GM20000 (cell line): Measurements from ENCODE around the gene ZNF750.

Experiments
- DNase-seq: peaks from one replicate; pipeline ENCODE4 v3.0.0; 2012; ENCODE audit warnings: low spot score
- TF ChIP-seq, protein P1 (sequence below): IDR thresholded peaks from 2 replicates; pipeline ENCODE4 v1.5.1; 2012; ENCODE audit warnings: mild to moderate bottlenecking, control low read depth; ENCODE audit errors: extremely low read depth, missing control alignments

ZNF750 gene

DNA sequence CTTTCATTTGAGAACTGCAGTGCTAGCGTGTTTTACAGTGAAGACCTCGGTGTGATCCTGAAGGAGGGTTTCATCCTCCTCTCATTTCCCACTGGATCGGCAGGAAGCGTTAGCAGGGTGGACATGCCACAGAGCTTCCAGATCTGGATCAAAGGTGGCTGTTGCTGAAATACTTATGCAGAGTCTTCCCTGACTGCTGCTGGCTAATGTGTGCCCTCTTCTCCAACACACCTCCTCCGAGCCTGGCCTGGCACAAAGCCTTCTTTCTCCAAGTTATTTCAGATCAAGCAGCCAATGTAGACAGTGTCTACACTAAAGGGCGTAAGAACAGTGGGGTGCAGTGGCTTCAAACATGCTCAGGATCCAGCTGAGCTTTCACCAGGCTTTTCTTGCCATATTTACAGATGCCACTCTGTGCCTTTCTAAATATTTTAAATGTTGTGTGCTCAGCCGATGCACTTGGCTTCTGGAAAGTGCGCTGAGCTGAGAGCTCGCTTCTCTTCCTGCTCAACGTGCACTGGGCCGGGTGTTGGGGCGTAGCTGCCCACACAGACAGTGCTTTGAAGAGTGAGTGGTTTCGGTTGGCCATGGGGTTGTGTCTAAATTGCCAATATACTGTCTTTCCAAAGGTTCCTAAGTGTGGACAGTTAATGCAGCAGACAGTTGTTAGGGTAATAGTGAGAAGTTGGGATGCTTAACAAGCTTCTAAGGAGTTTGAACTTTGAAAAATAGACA lies 2.1 kb downstream of the ZNF750 start:
- DNase-seq: no peak

DNA sequence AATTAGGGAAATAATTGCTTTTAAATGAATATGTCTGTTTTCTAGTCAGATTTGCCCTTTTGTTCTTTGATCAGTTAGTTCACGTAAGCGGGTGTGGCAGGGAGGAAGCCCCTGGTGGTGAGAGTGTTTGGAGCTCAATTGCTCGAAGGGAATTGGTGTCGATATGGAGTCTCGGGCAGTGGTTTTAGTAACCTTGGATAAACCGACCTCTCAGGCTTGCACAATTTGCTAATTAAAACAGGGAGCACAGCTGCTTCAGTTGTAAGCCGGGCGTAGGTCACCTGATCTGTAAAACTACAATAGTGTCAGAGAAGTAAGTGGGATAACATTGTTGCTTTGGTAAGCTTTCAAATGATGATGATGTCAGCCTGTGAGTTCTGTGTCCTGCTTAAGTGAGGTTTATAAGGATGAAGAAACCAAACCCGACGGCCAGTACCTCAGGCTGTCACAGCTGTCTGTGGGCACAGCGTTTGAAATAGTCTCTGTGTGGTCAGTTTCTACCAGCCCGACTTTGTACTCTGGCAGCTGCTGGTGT lies 2.9 kb downstream of the ZNF750 start:
- TF ChIP-seq, protein P1, sequence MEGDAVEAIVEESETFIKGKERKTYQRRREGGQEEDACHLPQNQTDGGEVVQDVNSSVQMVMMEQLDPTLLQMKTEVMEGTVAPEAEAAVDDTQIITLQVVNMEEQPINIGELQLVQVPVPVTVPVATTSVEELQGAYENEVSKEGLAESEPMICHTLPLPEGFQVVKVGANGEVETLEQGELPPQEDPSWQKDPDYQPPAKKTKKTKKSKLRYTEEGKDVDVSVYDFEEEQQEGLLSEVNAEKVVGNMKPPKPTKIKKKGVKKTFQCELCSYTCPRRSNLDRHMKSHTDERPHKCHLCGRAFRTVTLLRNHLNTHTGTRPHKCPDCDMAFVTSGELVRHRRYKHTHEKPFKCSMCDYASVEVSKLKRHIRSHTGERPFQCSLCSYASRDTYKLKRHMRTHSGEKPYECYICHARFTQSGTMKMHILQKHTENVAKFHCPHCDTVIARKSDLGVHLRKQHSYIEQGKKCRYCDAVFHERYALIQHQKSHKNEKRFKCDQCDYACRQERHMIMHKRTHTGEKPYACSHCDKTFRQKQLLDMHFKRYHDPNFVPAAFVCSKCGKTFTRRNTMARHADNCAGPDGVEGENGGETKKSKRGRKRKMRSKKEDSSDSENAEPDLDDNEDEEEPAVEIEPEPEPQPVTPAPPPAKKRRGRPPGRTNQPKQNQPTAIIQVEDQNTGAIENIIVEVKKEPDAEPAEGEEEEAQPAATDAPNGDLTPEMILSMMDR: no peak
- DNase-seq: no peak

More for the DNA sequence above, 2.1 kb downstream of the ZNF750 start:
- TF ChIP-seq, protein P1: no peak

DNA sequence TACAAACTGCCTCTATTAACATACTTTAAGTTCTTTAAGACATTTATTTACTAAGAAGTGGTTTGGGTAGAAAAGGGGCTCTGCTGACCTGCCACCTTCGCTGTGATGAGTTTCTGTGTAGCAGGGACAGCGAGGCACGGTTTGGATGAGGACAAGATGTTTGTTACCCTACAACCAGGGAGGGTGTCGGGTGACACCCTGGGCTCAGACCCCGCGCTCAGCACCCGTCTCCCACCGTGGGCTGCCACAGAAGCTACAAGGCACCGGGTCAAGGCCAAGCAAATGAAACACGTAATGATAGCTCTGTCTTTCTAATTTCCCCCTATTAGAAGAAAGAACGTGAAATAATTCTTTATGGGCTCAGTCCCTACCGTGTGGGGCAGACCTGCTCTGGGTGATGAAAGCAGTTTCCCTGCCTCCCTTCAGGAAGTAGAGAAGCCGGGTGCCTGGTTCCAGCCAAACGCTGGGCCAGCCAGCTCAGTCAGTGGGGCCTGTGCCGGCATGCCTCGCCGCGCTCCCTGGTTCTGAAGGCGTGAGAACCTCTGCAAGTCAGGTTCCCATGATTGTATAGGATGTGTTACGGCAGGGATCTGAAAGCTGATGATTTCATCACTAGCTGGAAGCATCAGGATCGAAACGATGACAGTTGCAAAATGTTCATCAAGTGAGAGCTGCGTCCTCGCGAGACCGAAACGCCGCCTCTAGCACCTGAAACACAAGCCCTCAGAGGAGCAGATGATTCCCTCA lies 3.9 kb downstream of the ZNF750 start:
- no peak for DNase-seq
- TF ChIP-seq, protein P1: no peak

DNA sequence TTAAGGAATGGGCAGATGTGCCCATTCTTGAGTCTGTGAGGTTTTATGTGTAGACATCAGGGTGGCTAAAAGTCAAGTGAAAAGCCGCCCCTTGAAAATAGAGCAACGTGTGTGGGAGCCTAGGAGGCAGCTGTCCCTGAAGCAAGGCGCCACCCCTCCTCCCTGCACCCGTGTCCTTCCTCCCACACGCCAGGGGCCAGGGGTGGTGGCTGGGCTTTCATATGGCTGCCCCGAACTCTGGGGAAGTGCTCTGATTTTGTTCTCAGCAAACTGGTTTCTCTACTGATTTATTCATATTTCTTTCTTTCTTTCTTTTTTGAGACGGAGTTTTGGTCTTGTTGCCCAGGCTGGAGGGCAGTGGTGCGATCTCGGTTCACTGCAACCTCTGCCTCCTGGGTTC lies 4.7 kb downstream of the ZNF750 start:
- DNase-seq: no peak
- TF ChIP-seq, protein P1: no peak

DNA sequence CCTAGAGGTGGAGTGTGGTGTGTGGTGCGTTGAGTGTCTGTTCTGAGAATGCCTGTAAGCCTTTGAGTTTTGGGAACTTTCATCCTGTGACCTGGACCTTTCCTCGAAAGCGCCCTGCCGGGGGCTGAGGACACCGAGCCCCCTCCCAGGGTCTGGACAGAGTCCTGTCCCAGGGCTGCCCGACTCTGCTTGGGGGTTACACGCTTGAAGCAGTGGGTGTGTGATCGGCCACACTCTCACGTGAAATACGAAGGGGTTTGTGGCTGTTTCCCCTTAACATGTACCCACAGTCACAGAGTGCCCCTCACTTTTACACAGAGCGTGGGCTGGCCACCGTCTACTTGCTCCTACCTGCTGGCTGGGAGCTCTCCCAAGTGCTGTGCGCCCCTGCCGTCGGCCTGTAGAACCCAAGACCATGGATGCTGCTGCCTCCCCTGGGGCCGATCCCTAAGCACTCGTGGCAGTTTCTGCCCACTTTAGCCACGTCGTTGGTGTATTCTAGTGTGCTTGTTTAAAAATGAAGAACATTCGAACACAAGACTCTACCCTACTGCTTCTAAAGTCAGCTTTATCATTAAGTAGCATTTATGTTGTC lies 6.8 kb downstream of the ZNF750 start:
- TF ChIP-seq, protein P1: no peak
- no peak for DNase-seq

DNA sequence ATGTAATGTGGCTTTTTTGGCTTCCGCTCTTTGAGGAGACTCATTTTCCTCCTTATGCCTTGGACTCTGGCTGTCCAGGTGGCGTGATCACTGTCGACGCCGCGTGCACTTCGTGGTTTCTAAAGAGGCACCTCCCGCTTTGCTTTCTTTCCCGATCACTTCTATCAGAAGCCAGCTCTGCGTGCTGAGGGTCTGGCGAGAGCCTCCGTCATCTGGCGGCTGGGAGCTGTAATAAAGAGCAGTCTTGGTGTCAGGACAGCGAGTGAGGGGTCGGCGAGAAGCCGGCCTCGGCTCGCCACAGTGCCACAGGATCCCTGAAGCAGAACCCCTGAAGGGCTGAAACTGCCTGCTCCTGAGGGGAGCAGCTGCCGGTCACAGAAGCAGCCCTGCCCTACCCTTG lies 7.4 kb downstream of the ZNF750 start:
- no peak for DNase-seq
- TF ChIP-seq, protein P1: no peak

DNA sequence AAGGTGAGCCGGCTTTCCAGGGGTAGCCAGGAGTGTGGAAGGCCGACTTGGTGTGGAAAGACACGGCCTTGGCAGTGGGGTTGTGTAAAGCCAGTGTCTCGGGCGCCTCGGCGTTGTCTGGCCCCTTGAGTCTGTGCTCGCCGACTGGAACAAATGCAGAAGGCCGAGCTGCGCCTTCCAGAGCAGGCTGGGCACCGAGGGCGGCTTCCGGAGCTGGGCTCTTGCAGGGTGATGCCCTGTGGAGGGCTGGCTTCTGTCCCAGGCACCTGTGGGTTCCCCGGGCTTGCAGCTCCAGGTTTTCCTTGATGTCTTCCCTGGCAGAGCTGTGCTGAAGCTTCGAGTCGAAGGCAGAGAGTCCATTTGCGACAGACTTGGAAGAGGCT lies 8.0 kb downstream of the ZNF750 start:
- TF ChIP-seq, protein P1: no peak
- DNase-seq: no peak
